ENCODE results near the gene CALY. TPM values are rescaled to one million over a fixed set of nuclear protein-coding genes. Genes with fewer than 3 reads are reported as not detected.

The CALY gene
- total RNA-seq, 1 experiment from 2014 or later, result 1.9 TPM

DNA sequence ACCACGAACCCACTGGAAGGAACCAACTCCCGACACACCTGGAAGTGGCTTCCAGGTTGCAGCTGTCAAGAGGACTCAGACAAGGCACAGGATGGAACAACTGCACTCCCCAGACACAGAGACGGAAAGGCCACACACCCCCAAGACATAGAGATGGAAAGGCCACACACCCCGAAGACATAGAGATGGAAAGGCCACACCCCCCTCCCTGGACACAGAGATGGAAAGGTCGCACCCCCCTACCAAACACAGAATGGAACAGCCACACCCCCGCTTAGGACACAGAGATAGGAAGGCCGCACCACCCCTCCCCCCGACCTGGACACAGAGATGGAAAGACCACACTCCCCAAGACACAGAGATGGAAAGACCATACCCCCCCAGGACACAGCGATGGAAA is 20.4 kb downstream of the CALY start:
- in situ Hi-C loops (cut with HindIII; ENCODE audit: low pct_unique_long_range_greater_than_20kb, low sequenced_read_pairs) (no loop called here), intact Hi-C loops (cut with micrococcal nuclease; ENCODE audit: unreplicated experiment) (no loop called here)
- TF ChIP-seq TCF7L2 (IDR thresholded peaks at IDR 0.05; ENCODE audit: low read depth, low read length) (no peak), POLR2AphosphoS5 (IDR thresholded peaks at IDR 0.05; ENCODE audit: low read depth, low read length) (no peak), SIN3A (IDR thresholded peaks at IDR 0.05; ENCODE audit: borderline replicate concordance, insufficient read depth, low read depth, low read length) (no peak)
- TF ChIP-seq, protein P1, sequence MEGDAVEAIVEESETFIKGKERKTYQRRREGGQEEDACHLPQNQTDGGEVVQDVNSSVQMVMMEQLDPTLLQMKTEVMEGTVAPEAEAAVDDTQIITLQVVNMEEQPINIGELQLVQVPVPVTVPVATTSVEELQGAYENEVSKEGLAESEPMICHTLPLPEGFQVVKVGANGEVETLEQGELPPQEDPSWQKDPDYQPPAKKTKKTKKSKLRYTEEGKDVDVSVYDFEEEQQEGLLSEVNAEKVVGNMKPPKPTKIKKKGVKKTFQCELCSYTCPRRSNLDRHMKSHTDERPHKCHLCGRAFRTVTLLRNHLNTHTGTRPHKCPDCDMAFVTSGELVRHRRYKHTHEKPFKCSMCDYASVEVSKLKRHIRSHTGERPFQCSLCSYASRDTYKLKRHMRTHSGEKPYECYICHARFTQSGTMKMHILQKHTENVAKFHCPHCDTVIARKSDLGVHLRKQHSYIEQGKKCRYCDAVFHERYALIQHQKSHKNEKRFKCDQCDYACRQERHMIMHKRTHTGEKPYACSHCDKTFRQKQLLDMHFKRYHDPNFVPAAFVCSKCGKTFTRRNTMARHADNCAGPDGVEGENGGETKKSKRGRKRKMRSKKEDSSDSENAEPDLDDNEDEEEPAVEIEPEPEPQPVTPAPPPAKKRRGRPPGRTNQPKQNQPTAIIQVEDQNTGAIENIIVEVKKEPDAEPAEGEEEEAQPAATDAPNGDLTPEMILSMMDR (IDR thresholded peaks at IDR 0.05), result no peak
- Histone ChIP-seq H3K36me3 (ENCODE audit: control insufficient read depth, insufficient read depth, low read length) (no peaks in the 10 kb centered on the region), H3K9me3 (ENCODE audit: control insufficient read depth, insufficient read depth, low read depth, low read length) (no peaks in the 10 kb centered on the region), H3K27ac (ENCODE audit: low read length) (no peak overlapping the region), H3K4me3 (ENCODE audit: low read depth in 2 of 2, low read length in 2 of 2) (no peak overlapping the region), H3K4me1 (ENCODE audit: control insufficient read depth, insufficient read depth, low read length) (no peaks in the 10 kb centered on the region), H3K27me3 (ENCODE audit: control insufficient read depth, insufficient read depth, low read length) (no peaks in the 10 kb centered on the region)
- ChIA-PET CTCF (interaction anchor here (0.6 kb wide), 1 partner anchor 21 kb away, joined by 5 read pairs; the partner anchor contains the start of gene CALY), POLR2A (no interaction called here)
- DNase-seq (ENCODE audit: low read depth, low spot score) (no peak), ATAC-seq (no peak)
- no TSS peak for BruUV-seq (replicated peaks)

DNA sequence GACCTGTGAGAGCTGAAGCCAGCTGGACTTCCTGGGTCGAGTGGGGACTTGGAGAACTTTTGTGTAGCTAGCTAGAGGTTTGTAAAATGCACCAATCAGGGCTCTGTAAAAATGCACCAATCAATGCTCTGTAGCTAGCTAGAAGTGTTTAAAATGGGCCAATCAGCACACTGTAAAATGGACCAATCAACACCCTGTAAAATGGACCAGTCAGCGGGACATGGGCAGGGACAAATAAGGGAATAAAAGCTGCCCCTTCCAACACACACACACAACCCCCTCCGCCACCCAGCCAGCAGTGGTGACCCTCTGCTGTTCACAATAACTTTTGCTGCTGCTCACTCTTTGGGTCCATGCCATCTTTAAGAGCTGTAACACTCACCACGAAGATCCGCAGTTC is 20.8 kb downstream of the CALY start:
- ATAC-seq (no peak), DNase-seq (ENCODE audit: low read depth, low spot score) (no peak)
- ChIA-PET POLR2A (no interaction called here), CTCF (interaction anchor here (0.6 kb wide), 1 partner anchor 21 kb away, joined by 5 read pairs; the partner anchor contains the start of gene CALY)
- H3K4me1 ChIP-seq (ENCODE audit: control insufficient read depth, insufficient read depth, low read length), result no peaks in the 10 kb centered on the region
- no peaks in the 10 kb centered on the region for H3K27me3 ChIP-seq (ENCODE audit: control insufficient read depth, insufficient read depth, low read length)
- TF ChIP-seq, protein P2, sequence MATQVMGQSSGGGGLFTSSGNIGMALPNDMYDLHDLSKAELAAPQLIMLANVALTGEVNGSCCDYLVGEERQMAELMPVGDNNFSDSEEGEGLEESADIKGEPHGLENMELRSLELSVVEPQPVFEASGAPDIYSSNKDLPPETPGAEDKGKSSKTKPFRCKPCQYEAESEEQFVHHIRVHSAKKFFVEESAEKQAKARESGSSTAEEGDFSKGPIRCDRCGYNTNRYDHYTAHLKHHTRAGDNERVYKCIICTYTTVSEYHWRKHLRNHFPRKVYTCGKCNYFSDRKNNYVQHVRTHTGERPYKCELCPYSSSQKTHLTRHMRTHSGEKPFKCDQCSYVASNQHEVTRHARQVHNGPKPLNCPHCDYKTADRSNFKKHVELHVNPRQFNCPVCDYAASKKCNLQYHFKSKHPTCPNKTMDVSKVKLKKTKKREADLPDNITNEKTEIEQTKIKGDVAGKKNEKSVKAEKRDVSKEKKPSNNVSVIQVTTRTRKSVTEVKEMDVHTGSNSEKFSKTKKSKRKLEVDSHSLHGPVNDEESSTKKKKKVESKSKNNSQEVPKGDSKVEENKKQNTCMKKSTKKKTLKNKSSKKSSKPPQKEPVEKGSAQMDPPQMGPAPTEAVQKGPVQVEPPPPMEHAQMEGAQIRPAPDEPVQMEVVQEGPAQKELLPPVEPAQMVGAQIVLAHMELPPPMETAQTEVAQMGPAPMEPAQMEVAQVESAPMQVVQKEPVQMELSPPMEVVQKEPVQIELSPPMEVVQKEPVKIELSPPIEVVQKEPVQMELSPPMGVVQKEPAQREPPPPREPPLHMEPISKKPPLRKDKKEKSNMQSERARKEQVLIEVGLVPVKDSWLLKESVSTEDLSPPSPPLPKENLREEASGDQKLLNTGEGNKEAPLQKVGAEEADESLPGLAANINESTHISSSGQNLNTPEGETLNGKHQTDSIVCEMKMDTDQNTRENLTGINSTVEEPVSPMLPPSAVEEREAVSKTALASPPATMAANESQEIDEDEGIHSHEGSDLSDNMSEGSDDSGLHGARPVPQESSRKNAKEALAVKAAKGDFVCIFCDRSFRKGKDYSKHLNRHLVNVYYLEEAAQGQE (IDR thresholded peaks at IDR 0.05; ENCODE audit: insufficient read depth in 1 of 2, low read depth in 2 of 2, low read length in 1 of 2), result no peak
- TF ChIP-seq, protein P1 (IDR thresholded peaks at IDR 0.05), result no peak
- TF ChIP-seq SIN3A (IDR thresholded peaks at IDR 0.05; ENCODE audit: borderline replicate concordance, insufficient read depth, low read depth, low read length) (no peak), POLR2AphosphoS5 (IDR thresholded peaks at IDR 0.05; ENCODE audit: low read depth, low read length) (no peak), TCF7L2 (IDR thresholded peaks at IDR 0.05; ENCODE audit: low read depth, low read length) (no peak)
- H3K4me3 ChIP-seq (ENCODE audit: low read depth in 2 of 2, low read length in 2 of 2), result no peak overlapping the region
- H3K36me3 ChIP-seq (ENCODE audit: control insufficient read depth, insufficient read depth, low read length), result no peaks in the 10 kb centered on the region
- intact Hi-C loops (cut with micrococcal nuclease; ENCODE audit: unreplicated experiment), result no loop called here
- no TSS peak for BruUV-seq (replicated peaks)
- H3K27ac ChIP-seq (ENCODE audit: low read length), result no peak overlapping the region
- H3K9me3 ChIP-seq (ENCODE audit: control insufficient read depth, insufficient read depth, low read depth, low read length), result no peaks in the 10 kb centered on the region
- in situ Hi-C loops (cut with HindIII; ENCODE audit: low pct_unique_long_range_greater_than_20kb, low sequenced_read_pairs), result no loop called here
